Measurements from ENCODE around the gene GPC6. TPM values are rescaled to one million over a fixed set of nuclear protein-coding genes. Genes with fewer than 3 reads are reported as not detected.

GPC6 gene
- total and polyA plus RNA-seq, 2 donors (not counting 1 experiment from before 2014, with no cell fraction given): not detected

- no peak overlapping the region for H3K4me3 ChIP-seq (ENCODE audit: control extremely low read depth in 1 of 5, extremely low read depth in 1 of 5, insufficient read depth in 1 of 5, low read depth in 2 of 5, low read length in 4 of 5)
- H3K9me3 ChIP-seq (ENCODE audit: control extremely low read depth in 1 of 3, control insufficient read depth in 2 of 3, insufficient read depth in 1 of 3, low read length in 2 of 3): no peaks in the 10 kb centered on the region
- H3K27ac ChIP-seq (ENCODE audit: low read length in 2 of 2): no peak overlapping the region
- DNase-seq: no peak
- POLR2A ChIA-PET: no interaction called here
- Mint-ChIP-seq H3K4me1 (no peaks in the 10 kb centered on the region), H3K9me3 (ENCODE audit: insufficient read depth) (peaks cover 2% of the 10 kb centered on the region), H3K4me3 (no peak overlapping the region), H3K27ac (no peak overlapping the region), H3K27me3 (peaks cover 19% of the 10 kb centered on the region)
- no peak overlapping the region for H3K9ac ChIP-seq (ENCODE audit: low read length)
- H3K36me3 ChIP-seq (replicated peaks in 1 of 2; ENCODE audit: control extremely low read depth in 1 of 2, control insufficient read depth in 1 of 2, extremely low read depth in 1 of 2, insufficient read depth in 2 of 2, low read length in 1 of 2): no peaks in the 10 kb centered on the region
- no peaks in the 10 kb centered on the region for H3K79me2 ChIP-seq (ENCODE audit: control insufficient read depth, insufficient read depth, low read length)
- H2AFZ ChIP-seq (ENCODE audit: insufficient read depth, low read depth, low read length, poor library complexity, severe bottlenecking): no peak overlapping the region
- TF ChIP-seq EZH2 (IDR thresholded peaks at IDR 0.05; ENCODE audit: borderline replicate concordance, insufficient read depth, low read depth, low read length, poor library complexity, severe bottlenecking) (no peak), CTCF (IDR thresholded peaks at IDR 0.05) (no peak)
- WGBS (ENCODE audit: insufficient coverage): 86% methylated on average over 1 of the region's 5 CpGs
- no peaks in the 10 kb centered on the region for H3K27me3 ChIP-seq (replicated peaks in 1 of 4; ENCODE audit: control extremely low read depth in 1 of 4, control insufficient read depth in 3 of 4, insufficient read depth in 4 of 4, low read length in 3 of 4)
- H4K20me1 ChIP-seq (ENCODE audit: control insufficient read depth, insufficient read depth, low read length, poor library complexity, severe bottlenecking): no peaks in the 10 kb centered on the region
- CTCF ChIA-PET: interaction anchor here (16.6 kb wide), 1 partner anchor 190 kb away, joined by 366 read pairs; no protein-coding TSS in a partner anchor
- no peak overlapping the region for H3K4me2 ChIP-seq (replicated peaks; ENCODE audit: low read depth, low read length, poor library complexity, severe bottlenecking)
- H3K4me1 ChIP-seq (ENCODE audit: control insufficient read depth in 2 of 2, insufficient read depth in 2 of 2, low read length in 2 of 2): no peaks in the 10 kb centered on the region
- intact Hi-C loops (cut with micrococcal nuclease): no loop called here
- ATAC-seq (ENCODE audit: low read depth): no peak
These were observed 1200.8 kb downstream of the GPC6 start for GRCh38 chr13:94427313-94427953.

DNA sequence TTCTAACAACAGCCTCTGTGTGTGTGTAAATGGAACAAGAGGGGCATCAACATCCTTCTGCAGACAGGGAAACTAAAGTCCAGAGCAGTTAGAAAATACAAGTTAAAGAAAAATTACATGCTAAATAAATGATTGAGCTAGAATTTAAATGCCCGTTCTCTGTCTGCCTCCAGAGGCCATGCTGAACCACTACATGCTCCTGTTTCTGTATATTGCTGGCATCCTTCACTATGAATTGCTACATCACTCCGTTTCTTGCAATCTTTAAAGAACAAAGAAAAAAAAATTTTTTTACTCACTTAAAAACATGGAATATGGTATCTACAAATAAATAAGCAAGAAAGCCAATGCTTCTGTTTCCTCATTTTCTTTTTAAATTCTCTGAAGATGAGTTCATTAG, 1205.0 kb downstream of the GPC6 start:
- intact Hi-C loops (cut with micrococcal nuclease): no loop called here
- POLR2A ChIA-PET: no interaction called here
- no peak for ATAC-seq (ENCODE audit: low read depth)

More for the DNA sequence above, 1205.0 kb downstream of the GPC6 start:
- Histone ChIP-seq H3K36me3 (replicated peaks in 1 of 2; ENCODE audit: control extremely low read depth in 1 of 2, control insufficient read depth in 1 of 2, extremely low read depth in 1 of 2, insufficient read depth in 2 of 2, low read length in 1 of 2) (no peaks in the 10 kb centered on the region), H3K27me3 (replicated peaks in 1 of 4; ENCODE audit: control extremely low read depth in 1 of 4, control insufficient read depth in 3 of 4, insufficient read depth in 4 of 4, low read length in 3 of 4) (no peaks in the 10 kb centered on the region), H3K79me2 (ENCODE audit: control insufficient read depth, insufficient read depth, low read length) (no peaks in the 10 kb centered on the region), H3K4me3 (ENCODE audit: control extremely low read depth in 1 of 5, extremely low read depth in 1 of 5, insufficient read depth in 1 of 5, low read depth in 2 of 5, low read length in 4 of 5) (no peak overlapping the region), H3K27ac (ENCODE audit: low read length in 2 of 2) (no peak overlapping the region), H3K4me1 (ENCODE audit: control insufficient read depth in 2 of 2, insufficient read depth in 2 of 2, low read length in 2 of 2) (peaks cover 7 to 8% of the 10 kb centered on the region in 2 donors), H3K4me2 (replicated peaks; ENCODE audit: low read depth, low read length, poor library complexity, severe bottlenecking) (no peak overlapping the region), H3K9ac (ENCODE audit: low read length) (no peak overlapping the region), H2AFZ (ENCODE audit: insufficient read depth, low read depth, low read length, poor library complexity, severe bottlenecking) (no peak overlapping the region), H3K9me3 (ENCODE audit: control extremely low read depth in 1 of 3, control insufficient read depth in 2 of 3, insufficient read depth in 1 of 3, low read length in 2 of 3) (no peaks in the 10 kb centered on the region), H4K20me1 (ENCODE audit: control insufficient read depth, insufficient read depth, low read length, poor library complexity, severe bottlenecking) (no peaks in the 10 kb centered on the region)
- no peak for TF ChIP-seq EZH2 (IDR thresholded peaks at IDR 0.05; ENCODE audit: borderline replicate concordance, insufficient read depth, low read depth, low read length, poor library complexity, severe bottlenecking)
- TF ChIP-seq CTCF (IDR thresholded peaks at IDR 0.05): no peak
- Mint-ChIP-seq H3K4me1 (peaks cover 6% of the 10 kb centered on the region), H3K9me3 (ENCODE audit: insufficient read depth) (no peaks in the 10 kb centered on the region), H3K27ac (no peak overlapping the region), H3K4me3 (no peak overlapping the region), H3K27me3 (no peaks in the 10 kb centered on the region)
- WGBS (ENCODE audit: insufficient coverage): no CpG with 5 or more reads among the region's 2 CpGs
- DNase-seq: no peak
- CTCF ChIA-PET: interaction anchor here (16.6 kb wide), 1 partner anchor 186 kb away, joined by 366 read pairs; no protein-coding TSS in a partner anchor

Measured in B cell (primary cell).